K562 (cell line): ENCODE measurements around the gene CENPU. TPM values are rescaled to one million over a fixed set of nuclear protein-coding genes. Genes with fewer than 3 reads are reported as not detected.

ENCODE experiments used
- ARHGAP35 ChIP-seq: fragments of 450-650 bp; IDR thresholded peaks from 2 replicates; pipeline ENCODE4 v1.6.1; 2018; ENCODE audit not compliant: partially characterized antibody
- CBFB ChIP-seq: sonication (generic); formaldehyde crosslinking; IDR thresholded peaks from 2 replicates; pipeline ENCODE4 v1.4.0; 2020; ENCODE audit warnings: mild to moderate bottlenecking, missing genetic modification reagents
- FOS ChIP-seq: IDR thresholded peaks from 3 replicates; pipeline ENCODE4 v1.6.1; 2011; ENCODE audit not compliant: insufficient read length; ENCODE audit errors: extremely low read depth
- FOXA1 ChIP-seq: fragments of 450-650 bp; IDR thresholded peaks from 2 replicates; pipeline ENCODE4 v1.6.1; 2016; ENCODE audit warnings: mild to moderate bottlenecking, borderline replicate concordance
- KDM1A ChIP-seq, 2 experiments: fragments of 450-650 bp; IDR thresholded peaks; 2 replicates each; pipeline ENCODE4 v1.6.1; 2016; ENCODE audit warnings: mild to moderate bottlenecking in 2 of 2
- MITF ChIP-seq: IDR thresholded peaks from 2 replicates; pipeline ENCODE4 v1.6.1; 2014; ENCODE audit warnings: antibody characterized with exemption
- NEUROD1 ChIP-seq: fragments of 150-350 bp; IDR thresholded peaks from 2 replicates; pipeline ENCODE4 v1.6.1; 2014; ENCODE audit warnings: borderline replicate concordance, low read length, low read depth; ENCODE audit not compliant: partially characterized antibody
- NRF1 ChIP-seq, 2 experiments: fragments of 450-650 bp; IDR thresholded peaks in 1 of 2; conservative IDR thresholded peaks in 1 of 2; 2 replicates each; pipeline ENCODE4 v1.6.1; 2014; ENCODE audit warnings: mild to moderate bottlenecking in 2 of 2
- RBBP5 ChIP-seq: fragments of 200-600 bp; sonication (generic); IDR thresholded peaks from 2 replicates; pipeline ENCODE4 v1.6.1; 2012; ENCODE audit warnings: borderline replicate concordance, mild to moderate bottlenecking, low read length, control low read depth, inconsistent platforms; ENCODE audit not compliant: insufficient read depth, poor library complexity, severe bottlenecking
- TBP ChIP-seq: optimal IDR thresholded peaks from 2 replicates; pipeline ENCODE3; 2011; ENCODE audit warnings: low read depth, low read length, improper control_type of control experiment
- ZNF699 ChIP-seq: fragments of 250-450 bp; sonication (Bioruptor Pico); IDR thresholded peaks from 2 replicates; pipeline ENCODE4 v1.8.0; 2021; ENCODE audit warnings: mild to moderate bottlenecking, moderate library complexity; ENCODE audit not compliant: insufficient replicate concordance
- ZNF717 ChIP-seq: fragments of 250-450 bp; sonication (Bioruptor Pico); IDR thresholded peaks from 2 replicates; pipeline ENCODE4 v1.5.0; 2021
- polyA plus RNA-seq, 8 experiments: library from polyadenylated mRNA; depleted of rRNA in 4 of 8; stranded (reverse) in 5 of 8; unstranded in 3 of 8; fragments of >200 nt; fragmentation: Nextera tagmentation in 2 of 8; fragmentation: Illumina TruSeq in 1 of 8; extraction: Ambion mirVana in 2 of 8; extraction: Trizol in 1 of 8; gene quantifications; 2 replicates each; pipeline versions ENCODE4 v1.2.1 to v1.2.3, GENCODE V29; 2011 to 2014; ENCODE audit warnings: inconsistent platforms in 1 of 8, missing spikeins in 1 of 8
- total RNA-seq, 7 experiments: library from RNA; depleted of rRNA in 6 of 7; stranded (reverse); fragments of >200 nt in 6 of 7; fragmentation: Illumina TruSeq in 2 of 7; extraction: Trizol in 2 of 7; gene quantifications; 2 replicates each; pipeline versions ENCODE4 v1.2.1 to v1.2.3, GENCODE V29; 2011 to 2021; ENCODE audit warnings: low replicate concordance in 1 of 7
- TF ChIP-seq, protein P1 (sequence below): fragments of 450-650 bp; IDR thresholded peaks from 2 replicates; pipeline ENCODE4 v1.6.1; 2016; ENCODE audit warnings: mild to moderate bottlenecking, moderate library complexity

CENPU gene
- total and polyA plus RNA-seq, 9 of the 15 experiments (the other 6 are each of a cell fraction or from before 2014, with no cell fraction given): 39.4 to 98.7 (median 84.3) TPM

GRCh38 chr4:184733654-184734524, at the start of gene CENPU (continued):
- peak; percentile 98 to 99 for TF ChIP-seq NRF1 (conservative IDR thresholded peaks at IDR 0.05 in 1 of 2, IDR thresholded peaks at IDR 0.05 in 1 of 2)
- peak; percentile 19 for TF ChIP-seq FOS
- no peak for TF ChIP-seq ZNF717 (CRISPR knock-in tag)
- TF ChIP-seq RBBP5: peak; percentile 83
- TF ChIP-seq FOXA1: no peak
- peak; percentile 22; the same call in 1 of the 2 replicates for TF ChIP-seq MITF
- TF ChIP-seq NEUROD1: peak; percentile 100
- no peak for TF ChIP-seq KDM1A (IDR thresholded peaks at IDR 0.05)
- TF ChIP-seq, protein P1, sequence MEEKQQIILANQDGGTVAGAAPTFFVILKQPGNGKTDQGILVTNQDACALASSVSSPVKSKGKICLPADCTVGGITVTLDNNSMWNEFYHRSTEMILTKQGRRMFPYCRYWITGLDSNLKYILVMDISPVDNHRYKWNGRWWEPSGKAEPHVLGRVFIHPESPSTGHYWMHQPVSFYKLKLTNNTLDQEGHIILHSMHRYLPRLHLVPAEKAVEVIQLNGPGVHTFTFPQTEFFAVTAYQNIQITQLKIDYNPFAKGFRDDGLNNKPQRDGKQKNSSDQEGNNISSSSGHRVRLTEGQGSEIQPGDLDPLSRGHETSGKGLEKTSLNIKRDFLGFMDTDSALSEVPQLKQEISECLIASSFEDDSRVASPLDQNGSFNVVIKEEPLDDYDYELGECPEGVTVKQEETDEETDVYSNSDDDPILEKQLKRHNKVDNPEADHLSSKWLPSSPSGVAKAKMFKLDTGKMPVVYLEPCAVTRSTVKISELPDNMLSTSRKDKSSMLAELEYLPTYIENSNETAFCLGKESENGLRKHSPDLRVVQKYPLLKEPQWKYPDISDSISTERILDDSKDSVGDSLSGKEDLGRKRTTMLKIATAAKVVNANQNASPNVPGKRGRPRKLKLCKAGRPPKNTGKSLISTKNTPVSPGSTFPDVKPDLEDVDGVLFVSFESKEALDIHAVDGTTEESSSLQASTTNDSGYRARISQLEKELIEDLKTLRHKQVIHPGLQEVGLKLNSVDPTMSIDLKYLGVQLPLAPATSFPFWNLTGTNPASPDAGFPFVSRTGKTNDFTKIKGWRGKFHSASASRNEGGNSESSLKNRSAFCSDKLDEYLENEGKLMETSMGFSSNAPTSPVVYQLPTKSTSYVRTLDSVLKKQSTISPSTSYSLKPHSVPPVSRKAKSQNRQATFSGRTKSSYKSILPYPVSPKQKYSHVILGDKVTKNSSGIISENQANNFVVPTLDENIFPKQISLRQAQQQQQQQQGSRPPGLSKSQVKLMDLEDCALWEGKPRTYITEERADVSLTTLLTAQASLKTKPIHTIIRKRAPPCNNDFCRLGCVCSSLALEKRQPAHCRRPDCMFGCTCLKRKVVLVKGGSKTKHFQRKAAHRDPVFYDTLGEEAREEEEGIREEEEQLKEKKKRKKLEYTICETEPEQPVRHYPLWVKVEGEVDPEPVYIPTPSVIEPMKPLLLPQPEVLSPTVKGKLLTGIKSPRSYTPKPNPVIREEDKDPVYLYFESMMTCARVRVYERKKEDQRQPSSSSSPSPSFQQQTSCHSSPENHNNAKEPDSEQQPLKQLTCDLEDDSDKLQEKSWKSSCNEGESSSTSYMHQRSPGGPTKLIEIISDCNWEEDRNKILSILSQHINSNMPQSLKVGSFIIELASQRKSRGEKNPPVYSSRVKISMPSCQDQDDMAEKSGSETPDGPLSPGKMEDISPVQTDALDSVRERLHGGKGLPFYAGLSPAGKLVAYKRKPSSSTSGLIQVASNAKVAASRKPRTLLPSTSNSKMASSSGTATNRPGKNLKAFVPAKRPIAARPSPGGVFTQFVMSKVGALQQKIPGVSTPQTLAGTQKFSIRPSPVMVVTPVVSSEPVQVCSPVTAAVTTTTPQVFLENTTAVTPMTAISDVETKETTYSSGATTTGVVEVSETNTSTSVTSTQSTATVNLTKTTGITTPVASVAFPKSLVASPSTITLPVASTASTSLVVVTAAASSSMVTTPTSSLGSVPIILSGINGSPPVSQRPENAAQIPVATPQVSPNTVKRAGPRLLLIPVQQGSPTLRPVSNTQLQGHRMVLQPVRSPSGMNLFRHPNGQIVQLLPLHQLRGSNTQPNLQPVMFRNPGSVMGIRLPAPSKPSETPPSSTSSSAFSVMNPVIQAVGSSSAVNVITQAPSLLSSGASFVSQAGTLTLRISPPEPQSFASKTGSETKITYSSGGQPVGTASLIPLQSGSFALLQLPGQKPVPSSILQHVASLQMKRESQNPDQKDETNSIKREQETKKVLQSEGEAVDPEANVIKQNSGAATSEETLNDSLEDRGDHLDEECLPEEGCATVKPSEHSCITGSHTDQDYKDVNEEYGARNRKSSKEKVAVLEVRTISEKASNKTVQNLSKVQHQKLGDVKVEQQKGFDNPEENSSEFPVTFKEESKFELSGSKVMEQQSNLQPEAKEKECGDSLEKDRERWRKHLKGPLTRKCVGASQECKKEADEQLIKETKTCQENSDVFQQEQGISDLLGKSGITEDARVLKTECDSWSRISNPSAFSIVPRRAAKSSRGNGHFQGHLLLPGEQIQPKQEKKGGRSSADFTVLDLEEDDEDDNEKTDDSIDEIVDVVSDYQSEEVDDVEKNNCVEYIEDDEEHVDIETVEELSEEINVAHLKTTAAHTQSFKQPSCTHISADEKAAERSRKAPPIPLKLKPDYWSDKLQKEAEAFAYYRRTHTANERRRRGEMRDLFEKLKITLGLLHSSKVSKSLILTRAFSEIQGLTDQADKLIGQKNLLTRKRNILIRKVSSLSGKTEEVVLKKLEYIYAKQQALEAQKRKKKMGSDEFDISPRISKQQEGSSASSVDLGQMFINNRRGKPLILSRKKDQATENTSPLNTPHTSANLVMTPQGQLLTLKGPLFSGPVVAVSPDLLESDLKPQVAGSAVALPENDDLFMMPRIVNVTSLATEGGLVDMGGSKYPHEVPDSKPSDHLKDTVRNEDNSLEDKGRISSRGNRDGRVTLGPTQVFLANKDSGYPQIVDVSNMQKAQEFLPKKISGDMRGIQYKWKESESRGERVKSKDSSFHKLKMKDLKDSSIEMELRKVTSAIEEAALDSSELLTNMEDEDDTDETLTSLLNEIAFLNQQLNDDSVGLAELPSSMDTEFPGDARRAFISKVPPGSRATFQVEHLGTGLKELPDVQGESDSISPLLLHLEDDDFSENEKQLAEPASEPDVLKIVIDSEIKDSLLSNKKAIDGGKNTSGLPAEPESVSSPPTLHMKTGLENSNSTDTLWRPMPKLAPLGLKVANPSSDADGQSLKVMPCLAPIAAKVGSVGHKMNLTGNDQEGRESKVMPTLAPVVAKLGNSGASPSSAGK: peak; percentile 88
- no peak for TF ChIP-seq ARHGAP35
- TF ChIP-seq TBP: peak; percentile 83
- TF ChIP-seq CBFB (CRISPR knock-in tag): no peak
- TF ChIP-seq ZNF699 (CRISPR knock-in tag): no peak
